HEK293 (cell line): ENCODE data around the gene IDUA.
"Not testable (repeated sequence)": the region's sequence is repeated elsewhere in the genome, so short reads cannot be mapped to it uniquely, and the experiment has no call there.

Experiments
- KLF9 ChIP-seq: fragments of 450-650 bp; formaldehyde crosslinking; IDR thresholded peaks from 2 replicates; pipeline ENCODE4 v1.5.1; 2016; ENCODE audit warnings: missing biosample characterization, missing genetic modification characterization, low read depth
- RBAK ChIP-seq: fragments of 450-650 bp; formaldehyde crosslinking; IDR thresholded peaks from 2 replicates; pipeline ENCODE4 v1.5.1; 2016; ENCODE audit warnings: missing biosample characterization, missing genetic modification characterization
- TCF7L2 ChIP-seq: IDR thresholded peaks from 2 replicates; pipeline ENCODE4 v1.6.1; 2011; ENCODE audit warnings: low read depth, mild to moderate bottlenecking, inconsistent platforms, low read length, moderate library complexity, borderline replicate concordance
- ZNF121 ChIP-seq: fragments of 450-650 bp; formaldehyde crosslinking; IDR thresholded peaks from 2 replicates; pipeline ENCODE4 v1.5.1; 2016; ENCODE audit warnings: missing biosample characterization, missing genetic modification characterization
- ZNF785 ChIP-seq: fragments of 450-650 bp; formaldehyde crosslinking; IDR thresholded peaks from 2 replicates; pipeline ENCODE4 v1.5.1; 2016; ENCODE audit warnings: missing biosample characterization, missing genetic modification characterization
- TF ChIP-seq, protein P1 (sequence below): fragments of 450-650 bp; IDR thresholded peaks from 2 replicates; pipeline ENCODE4 v1.5.1; 2018; ENCODE audit warnings: missing biosample characterization, missing genetic modification characterization
- TF ChIP-seq, protein P2 (sequence below): fragments of 450-650 bp; formaldehyde crosslinking; IDR thresholded peaks from 2 replicates; pipeline ENCODE4 v1.5.1; 2016; ENCODE audit warnings: missing biosample characterization, missing genetic modification characterization

DNA sequence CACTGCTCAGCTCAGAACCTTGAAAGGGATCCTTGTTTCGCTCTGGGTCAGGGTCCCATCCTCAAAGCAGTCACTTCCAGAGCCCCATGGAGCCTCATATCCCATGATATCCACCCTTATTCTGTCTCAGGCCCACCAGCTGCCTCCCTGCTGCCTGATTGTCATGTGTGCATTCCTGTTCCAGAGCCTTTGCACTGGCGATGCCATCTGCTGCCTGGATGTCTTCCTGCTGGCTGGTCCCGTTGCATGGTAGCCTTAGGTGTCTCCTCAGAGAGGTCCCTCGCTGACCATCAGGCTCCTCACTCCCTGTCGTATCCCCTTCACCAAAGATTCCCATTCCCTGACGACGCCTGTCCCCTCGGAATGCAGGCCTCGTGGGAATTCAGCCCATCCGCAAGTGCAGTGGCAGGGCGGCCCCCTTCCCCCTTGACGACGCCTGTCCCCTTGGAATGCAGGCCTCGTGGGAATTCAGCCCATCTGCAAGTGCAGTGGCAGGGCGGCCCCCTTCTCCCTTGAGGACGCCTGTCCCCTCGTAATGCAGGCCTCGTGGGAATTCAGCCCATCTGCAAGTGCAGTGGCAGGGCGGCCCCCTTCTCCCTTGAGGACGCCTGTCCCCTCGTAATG is 12.5 kb downstream of the IDUA start:
- not testable (repeated sequence) for TF ChIP-seq ZNF121 (tag by site-specific recombination); RBAK (tag by site-specific recombination); ZNF785 (tag by site-specific recombination); TCF7L2; KLF9
- TF ChIP-seq, protein P1, sequence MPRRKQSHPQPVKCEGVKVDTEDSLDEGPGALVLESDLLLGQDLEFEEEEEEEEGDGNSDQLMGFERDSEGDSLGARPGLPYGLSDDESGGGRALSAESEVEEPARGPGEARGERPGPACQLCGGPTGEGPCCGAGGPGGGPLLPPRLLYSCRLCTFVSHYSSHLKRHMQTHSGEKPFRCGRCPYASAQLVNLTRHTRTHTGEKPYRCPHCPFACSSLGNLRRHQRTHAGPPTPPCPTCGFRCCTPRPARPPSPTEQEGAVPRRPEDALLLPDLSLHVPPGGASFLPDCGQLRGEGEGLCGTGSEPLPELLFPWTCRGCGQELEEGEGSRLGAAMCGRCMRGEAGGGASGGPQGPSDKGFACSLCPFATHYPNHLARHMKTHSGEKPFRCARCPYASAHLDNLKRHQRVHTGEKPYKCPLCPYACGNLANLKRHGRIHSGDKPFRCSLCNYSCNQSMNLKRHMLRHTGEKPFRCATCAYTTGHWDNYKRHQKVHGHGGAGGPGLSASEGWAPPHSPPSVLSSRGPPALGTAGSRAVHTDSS (tag by site-specific recombination), result not testable (repeated sequence)
- TF ChIP-seq, protein P2, sequence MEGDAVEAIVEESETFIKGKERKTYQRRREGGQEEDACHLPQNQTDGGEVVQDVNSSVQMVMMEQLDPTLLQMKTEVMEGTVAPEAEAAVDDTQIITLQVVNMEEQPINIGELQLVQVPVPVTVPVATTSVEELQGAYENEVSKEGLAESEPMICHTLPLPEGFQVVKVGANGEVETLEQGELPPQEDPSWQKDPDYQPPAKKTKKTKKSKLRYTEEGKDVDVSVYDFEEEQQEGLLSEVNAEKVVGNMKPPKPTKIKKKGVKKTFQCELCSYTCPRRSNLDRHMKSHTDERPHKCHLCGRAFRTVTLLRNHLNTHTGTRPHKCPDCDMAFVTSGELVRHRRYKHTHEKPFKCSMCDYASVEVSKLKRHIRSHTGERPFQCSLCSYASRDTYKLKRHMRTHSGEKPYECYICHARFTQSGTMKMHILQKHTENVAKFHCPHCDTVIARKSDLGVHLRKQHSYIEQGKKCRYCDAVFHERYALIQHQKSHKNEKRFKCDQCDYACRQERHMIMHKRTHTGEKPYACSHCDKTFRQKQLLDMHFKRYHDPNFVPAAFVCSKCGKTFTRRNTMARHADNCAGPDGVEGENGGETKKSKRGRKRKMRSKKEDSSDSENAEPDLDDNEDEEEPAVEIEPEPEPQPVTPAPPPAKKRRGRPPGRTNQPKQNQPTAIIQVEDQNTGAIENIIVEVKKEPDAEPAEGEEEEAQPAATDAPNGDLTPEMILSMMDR, result not testable (repeated sequence)
